Activated naive CD8-positive, alpha-beta T cell treated with anti-CD3 and anti-CD28 coated beads for 36 hours (primary cell): Measurements from ENCODE around the gene DUSP5. TPM values are rescaled to one million over a fixed set of nuclear protein-coding genes. Genes with fewer than 3 reads are reported as not detected.
A peak's percentile ranks its signal among the peaks of the same experiment; 100 is the strongest.
"Not testable (repeated sequence)": the region's sequence is repeated elsewhere in the genome, so short reads cannot be mapped to it uniquely, and the experiment has no call there.

Source experiments
- DNase-seq: peaks from one replicate; pipeline ENCODE4 v3.0.0; 2021
- H3K27ac Mint-ChIP-seq: one replicate; pipeline ENCODE4 v1.8.0; 2022; ENCODE audit warnings: mild to moderate bottlenecking, moderate library complexity, mixed read lengths
- H3K27me3 Mint-ChIP-seq: one replicate; pipeline ENCODE4 v1.8.0; 2022; ENCODE audit warnings: mild to moderate bottlenecking, mixed read lengths
- H3K36me3 Mint-ChIP-seq: one replicate; pipeline ENCODE4 v1.8.0; 2021; ENCODE audit warnings: mild to moderate bottlenecking, mixed read lengths
- H3K4me1 Mint-ChIP-seq: one replicate; pipeline ENCODE4 v1.8.0; 2021; ENCODE audit warnings: mixed read lengths
- H3K4me3 Mint-ChIP-seq: one replicate; pipeline ENCODE4 v1.8.0; 2022; ENCODE audit warnings: mild to moderate bottlenecking, moderate library complexity, mixed read lengths
- H3K9me3 Mint-ChIP-seq: one replicate; pipeline ENCODE4 v1.8.0; 2022; ENCODE audit warnings: mixed read lengths
- total RNA-seq, 2 experiments: library from RNA; stranded (reverse); gene quantifications; one replicate each; pipeline ENCODE4 v1.2.3, GENCODE V29; 2021

DUSP5 gene
- total RNA-seq, 2 experiments from 2014 or later: 30.1 to 31.4 TPM

DNA sequence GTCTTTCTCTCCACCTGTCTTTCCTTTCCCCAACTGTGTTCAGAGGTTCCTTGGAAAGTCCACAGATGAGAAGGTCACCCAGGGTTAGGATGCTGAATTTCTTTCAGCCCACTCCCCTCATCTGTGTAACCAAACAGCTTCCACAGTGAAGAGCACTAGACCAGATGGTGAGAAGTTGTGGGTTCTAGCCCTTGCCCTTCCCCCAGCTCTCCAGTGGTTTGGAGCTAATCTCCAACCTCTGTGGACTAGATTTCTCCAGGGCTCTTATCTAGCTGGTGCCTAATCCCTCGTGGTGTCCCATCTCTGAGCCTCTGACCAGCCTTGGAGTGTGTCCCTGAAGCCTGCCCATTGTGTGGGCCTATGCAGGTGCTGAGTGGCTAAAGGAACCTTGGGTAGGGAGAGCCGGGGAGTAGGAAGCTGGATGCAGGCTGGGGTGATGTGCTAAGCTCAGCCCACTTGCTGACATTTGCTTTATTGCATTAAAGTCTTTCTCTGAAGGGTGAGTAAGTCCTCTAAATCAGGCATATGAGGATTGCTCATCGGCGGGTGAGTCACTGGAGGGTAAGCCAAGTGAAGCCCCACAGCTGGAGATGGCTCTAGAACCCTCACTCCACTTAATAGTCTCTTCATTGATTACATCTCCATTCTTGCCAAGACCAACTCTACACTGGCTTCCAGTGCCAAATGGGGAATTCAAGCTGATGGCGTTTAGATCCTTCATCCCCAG lies 14.9 kb downstream of the DUSP5 start:
- peaks cover 31% of the 10 kb centered on the region for H3K4me1 Mint-ChIP-seq
- peaks cover 72% of the 10 kb centered on the region for H3K36me3 Mint-ChIP-seq
- no peak overlapping the region for H3K4me3 Mint-ChIP-seq

GRCh38 chr10:110513949-110514348 lies 16.2 kb downstream of the DUSP5 start:
- H3K27me3 Mint-ChIP-seq: no peaks in the 10 kb centered on the region
- H3K9me3 Mint-ChIP-seq: peaks cover 2% of the 10 kb centered on the region
- no peak overlapping the region for H3K4me3 Mint-ChIP-seq
- H3K27ac Mint-ChIP-seq: no peak overlapping the region
- peaks cover 60% of the 10 kb centered on the region for H3K36me3 Mint-ChIP-seq
- DNase-seq: no peak
- peaks cover 24% of the 10 kb centered on the region for H3K4me1 Mint-ChIP-seq

More for the DNA sequence above, 14.9 kb downstream of the DUSP5 start:
- Mint-ChIP-seq H3K27me3 (no peaks in the 10 kb centered on the region), H3K9me3 (peaks cover 2% of the 10 kb centered on the region), H3K27ac (peak overlapping the region; percentile 84)
- peak; percentile 58 for DNase-seq

DNA sequence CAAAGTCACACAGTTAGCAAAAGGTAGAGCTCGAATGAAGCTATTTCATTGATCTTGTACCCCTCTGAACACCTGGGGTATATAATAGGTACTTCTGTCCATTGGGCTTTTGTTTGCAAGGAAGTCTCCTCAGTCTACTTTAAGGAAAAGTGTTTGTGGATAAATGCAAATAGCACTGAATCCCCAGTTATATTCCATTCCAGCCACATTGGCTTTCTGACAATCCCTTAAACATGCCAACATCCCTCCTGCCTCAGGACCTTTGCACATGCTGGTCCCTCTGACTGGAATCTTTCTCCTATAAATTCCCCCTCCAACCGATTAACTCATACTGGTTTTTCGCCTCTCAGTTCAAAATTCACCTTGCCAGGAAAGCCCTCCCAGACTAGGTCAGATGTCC lies 17.1 kb downstream of the DUSP5 start:
- no peak for DNase-seq
- H3K4me1 Mint-ChIP-seq: peaks cover 23% of the 10 kb centered on the region
- no peaks in the 10 kb centered on the region for H3K27me3 Mint-ChIP-seq
- H3K27ac Mint-ChIP-seq: no peak overlapping the region
- H3K9me3 Mint-ChIP-seq: peaks cover 2% of the 10 kb centered on the region
- H3K4me3 Mint-ChIP-seq: no peak overlapping the region
- H3K36me3 Mint-ChIP-seq: peaks cover 54% of the 10 kb centered on the region

DNA sequence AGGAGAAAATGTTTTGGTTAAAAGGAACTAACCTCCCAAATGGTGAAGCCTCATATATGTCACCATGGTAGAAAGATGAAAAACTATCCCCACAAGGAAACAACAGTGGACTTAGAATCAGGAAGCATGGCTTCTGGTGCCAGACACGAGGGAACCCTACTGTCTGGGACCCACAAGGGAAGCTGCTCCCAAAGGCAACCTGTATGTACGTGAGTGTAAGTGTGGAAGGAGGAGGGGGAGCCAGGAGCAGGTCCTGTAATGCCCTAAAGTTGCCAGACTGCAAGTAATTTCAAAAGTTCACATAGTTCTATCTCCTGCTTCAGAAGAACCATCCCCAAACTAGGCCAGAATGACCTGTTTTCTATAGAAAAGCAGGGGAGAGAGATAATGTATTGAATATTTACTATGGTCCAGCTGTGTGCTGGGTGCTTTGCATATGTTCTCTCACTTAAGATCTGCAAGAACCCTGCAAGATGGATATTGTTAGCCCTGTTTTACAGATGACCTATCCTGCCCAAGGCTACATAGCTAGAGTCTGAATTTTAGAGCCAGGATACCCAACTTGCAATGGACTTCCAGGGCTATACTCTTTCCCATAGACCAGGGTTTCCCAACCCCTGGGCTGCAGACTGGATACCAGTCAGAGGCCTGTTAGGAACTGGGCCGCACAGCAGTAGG lies 19.2 kb downstream of the DUSP5 start:
- no peak overlapping the region for H3K27ac Mint-ChIP-seq
- H3K27me3 Mint-ChIP-seq: no peaks in the 10 kb centered on the region
- peaks cover 33% of the 10 kb centered on the region for H3K36me3 Mint-ChIP-seq

DNA sequence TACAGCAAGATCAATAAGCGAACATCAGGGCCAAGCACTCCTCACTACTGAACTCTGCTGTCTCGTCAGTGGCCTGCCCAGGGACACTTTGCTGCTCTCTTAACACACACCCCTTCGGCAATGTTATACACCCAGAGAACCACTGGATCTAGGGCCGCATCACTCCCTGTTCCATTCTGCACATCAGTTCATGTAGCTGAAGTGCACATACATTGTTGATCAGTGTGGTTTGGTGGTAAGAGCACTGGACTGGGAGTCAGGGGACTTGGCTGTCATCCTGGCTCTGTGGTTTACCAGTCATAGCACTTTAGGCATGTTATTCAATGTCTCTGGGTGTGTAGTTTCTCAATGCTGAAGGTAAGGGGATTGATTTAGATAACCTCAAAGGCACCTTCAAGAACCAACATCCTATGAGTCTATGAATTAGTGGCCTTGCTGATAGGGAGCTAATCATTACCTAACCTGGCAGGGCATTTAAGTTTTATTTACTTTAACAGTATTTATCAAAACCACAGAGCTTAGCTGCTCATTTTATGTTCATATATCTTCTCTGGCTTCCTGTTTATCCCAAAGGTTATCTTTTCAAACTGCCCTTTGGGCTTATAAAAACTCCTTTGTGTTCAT lies 24.8 kb downstream of the DUSP5 start:
- no peak for DNase-seq
- Mint-ChIP-seq H3K9me3 (no peaks in the 10 kb centered on the region), H3K4me1 (peaks cover 24% of the 10 kb centered on the region), H3K27me3 (no peaks in the 10 kb centered on the region), H3K27ac (no peak overlapping the region), H3K36me3 (no peaks in the 10 kb centered on the region), H3K4me3 (no peak overlapping the region)

More for the DNA sequence above, 19.2 kb downstream of the DUSP5 start:
- no peak for DNase-seq
- peaks cover 2% of the 10 kb centered on the region for H3K9me3 Mint-ChIP-seq
- no peak overlapping the region for H3K4me3 Mint-ChIP-seq
- peaks cover 13% of the 10 kb centered on the region for H3K4me1 Mint-ChIP-seq

GRCh38 chr10:110523736-110524135 lies 26.0 kb downstream of the DUSP5 start:
- Mint-ChIP-seq H3K9me3 (no peaks in the 10 kb centered on the region), H3K27me3 (no peaks in the 10 kb centered on the region), H3K4me3 (no peak overlapping the region), H3K27ac (no peak overlapping the region), H3K36me3 (no peaks in the 10 kb centered on the region), H3K4me1 (peaks cover 36% of the 10 kb centered on the region)
- no peak for DNase-seq

GRCh38 chr10:110524179-110524858 lies 26.6 kb downstream of the DUSP5 start:
- H3K4me3 Mint-ChIP-seq: no peak overlapping the region
- no peaks in the 10 kb centered on the region for H3K9me3 Mint-ChIP-seq
- peaks cover 42% of the 10 kb centered on the region for H3K4me1 Mint-ChIP-seq
- H3K27ac Mint-ChIP-seq: peak overlapping the region; percentile 7
- no peaks in the 10 kb centered on the region for H3K27me3 Mint-ChIP-seq
- no peaks in the 10 kb centered on the region for H3K36me3 Mint-ChIP-seq
- no peak for DNase-seq

DNA sequence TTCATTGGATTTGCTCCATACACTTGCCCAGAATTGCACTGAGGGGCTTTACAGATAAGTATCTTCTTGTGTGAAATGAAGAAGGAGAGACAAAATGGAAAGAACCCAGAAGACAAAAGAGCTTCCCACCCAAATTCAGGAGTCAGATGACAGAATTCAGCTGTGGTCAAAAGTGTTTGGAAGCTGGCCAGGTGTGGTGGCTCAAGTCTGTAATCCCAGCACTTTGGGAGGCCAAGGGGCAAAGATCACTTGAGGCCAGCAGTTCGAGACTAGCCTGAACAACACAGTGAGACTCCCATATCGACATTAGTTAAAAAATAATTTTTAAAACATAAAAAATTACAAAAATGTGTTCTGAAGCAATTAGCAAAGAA lies 27.1 kb downstream of the DUSP5 start:
- DNase-seq: no peak
- H3K4me1 Mint-ChIP-seq: peaks cover 47% of the 10 kb centered on the region
- no peaks in the 10 kb centered on the region for H3K27me3 Mint-ChIP-seq
- H3K9me3 Mint-ChIP-seq: no peaks in the 10 kb centered on the region
- no peak overlapping the region for H3K4me3 Mint-ChIP-seq
- H3K27ac Mint-ChIP-seq: peak overlapping the region; percentile 7
- no peaks in the 10 kb centered on the region for H3K36me3 Mint-ChIP-seq

DNA sequence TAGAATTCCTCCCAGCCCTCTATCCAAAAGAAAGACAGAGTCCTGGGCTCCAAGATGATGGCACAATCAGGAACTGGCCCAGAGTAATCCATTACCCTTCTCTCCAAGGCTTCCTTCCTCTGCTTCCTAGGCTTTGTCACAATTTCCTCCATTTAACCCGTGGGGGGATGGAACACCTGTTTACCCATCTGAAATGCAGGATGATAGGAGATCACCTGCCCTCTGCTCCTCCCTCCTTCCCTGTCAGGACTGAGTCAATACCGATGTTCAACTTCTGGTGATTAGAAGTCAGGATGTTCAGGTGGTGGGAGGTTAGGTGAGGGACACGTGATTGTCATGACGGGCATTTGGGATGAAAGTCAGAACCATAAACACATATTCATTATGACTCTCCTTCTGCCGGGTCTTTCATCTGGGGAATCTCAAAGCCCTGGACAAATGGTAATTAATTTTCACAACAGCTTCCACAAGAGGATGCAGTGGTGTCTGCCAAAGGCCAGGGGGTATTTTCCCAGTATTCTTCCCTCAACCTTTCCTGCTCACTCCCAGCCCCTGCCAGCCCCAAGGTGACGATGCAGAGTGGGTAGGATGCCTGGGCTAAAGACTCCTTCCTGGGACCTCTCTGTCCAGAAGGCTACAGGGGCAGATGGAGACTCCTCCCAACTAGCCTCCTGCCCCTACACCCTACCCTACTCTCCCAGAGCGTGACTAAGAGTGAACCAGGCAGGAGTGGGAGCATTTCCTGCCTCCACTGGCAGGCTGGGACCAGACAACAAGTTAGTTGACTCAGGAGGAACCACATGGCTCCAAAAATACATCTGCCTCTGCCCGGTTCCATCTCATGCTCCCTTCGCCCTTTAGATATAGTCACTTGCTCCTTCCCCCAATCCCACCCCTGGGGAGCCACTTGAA lies 27.9 kb downstream of the DUSP5 start:
- peaks cover 3% of the 10 kb centered on the region for H3K27me3 Mint-ChIP-seq
- H3K4me1 Mint-ChIP-seq: peaks cover 53% of the 10 kb centered on the region
- no peaks in the 10 kb centered on the region for H3K36me3 Mint-ChIP-seq
- H3K4me3 Mint-ChIP-seq: no peak overlapping the region
- no peaks in the 10 kb centered on the region for H3K9me3 Mint-ChIP-seq
- no peak for DNase-seq
- H3K27ac Mint-ChIP-seq: no peak overlapping the region

GRCh38 chr10:110527731-110528171 lies 30.0 kb downstream of the DUSP5 start:
- peak overlapping the region; percentile 91 for H3K27ac Mint-ChIP-seq
- no peaks in the 10 kb centered on the region for H3K9me3 Mint-ChIP-seq
- H3K4me3 Mint-ChIP-seq: no peak overlapping the region
- H3K27me3 Mint-ChIP-seq: peaks cover 7% of the 10 kb centered on the region
- DNase-seq: no peak
- peaks cover 51% of the 10 kb centered on the region for H3K4me1 Mint-ChIP-seq
- no peaks in the 10 kb centered on the region for H3K36me3 Mint-ChIP-seq

DNA sequence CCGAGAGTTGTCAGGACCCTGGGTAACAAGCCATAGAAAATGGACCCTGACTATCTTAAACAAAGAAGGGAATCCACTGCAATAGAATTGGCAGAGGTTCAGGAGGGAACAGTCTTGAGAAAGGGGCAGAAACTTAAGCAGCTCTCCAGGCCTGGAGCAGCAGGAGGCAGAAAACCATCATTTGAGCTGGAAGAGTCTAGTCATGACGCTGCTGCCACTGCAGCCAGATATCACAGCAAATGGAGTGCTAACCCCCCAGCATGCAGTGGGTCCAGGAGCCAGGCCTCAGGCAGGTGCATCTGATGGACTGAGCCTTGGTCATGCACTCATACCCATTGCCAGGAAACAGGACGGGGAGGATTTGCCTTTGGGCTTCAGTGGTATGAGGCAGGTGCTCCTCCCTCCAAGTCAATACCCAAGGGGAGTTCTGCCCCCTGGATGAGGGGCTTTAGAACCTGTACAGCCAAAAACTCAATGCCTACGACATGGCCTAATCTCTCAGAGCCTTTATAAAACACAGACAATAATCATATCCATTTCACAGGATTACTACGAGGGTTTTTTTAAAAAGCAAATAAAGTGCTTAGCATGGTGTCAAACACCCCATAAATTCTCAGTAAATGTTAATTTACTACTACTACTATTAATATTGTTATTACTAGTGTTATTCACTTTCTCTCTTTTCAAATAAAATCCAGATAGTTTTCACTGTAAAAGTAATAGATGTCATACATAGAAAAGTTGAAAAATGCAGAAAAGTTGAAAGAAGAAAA lies 30.7 kb downstream of the DUSP5 start:
- no peaks in the 10 kb centered on the region for H3K36me3 Mint-ChIP-seq
- peaks cover 54% of the 10 kb centered on the region for H3K4me1 Mint-ChIP-seq
- no peak for DNase-seq
- peak overlapping the region; percentile 55 for H3K4me3 Mint-ChIP-seq
- peaks cover 7% of the 10 kb centered on the region for H3K27me3 Mint-ChIP-seq
- no peaks in the 10 kb centered on the region for H3K9me3 Mint-ChIP-seq
- H3K27ac Mint-ChIP-seq: peak overlapping the region; percentile 91

DNA sequence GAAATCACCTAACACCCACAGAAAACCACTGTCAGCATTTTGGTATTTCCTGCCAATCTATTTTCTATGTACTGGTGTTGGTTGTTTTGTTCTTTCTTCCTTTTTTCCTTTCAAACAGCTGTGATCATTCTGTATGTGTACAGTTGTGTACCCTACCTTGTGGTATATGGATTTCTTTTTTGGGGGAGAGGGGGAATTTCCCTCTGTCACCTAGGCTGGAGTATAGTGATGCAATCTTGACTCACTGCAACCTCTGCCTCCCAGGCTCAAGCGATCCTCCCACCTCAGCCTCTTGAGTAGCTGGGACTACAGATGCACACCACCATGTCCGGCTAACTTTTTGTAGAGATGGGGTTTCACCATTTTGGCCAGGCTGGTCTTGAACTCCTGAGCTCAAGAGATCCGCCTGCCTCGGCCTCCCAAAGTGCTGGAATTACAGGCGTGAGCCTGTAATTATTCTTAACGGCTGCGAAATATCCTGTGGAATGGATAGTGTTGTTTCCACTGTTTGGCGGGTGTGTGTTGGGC lies 31.4 kb downstream of the DUSP5 start:
- peaks cover 53% of the 10 kb centered on the region for H3K4me1 Mint-ChIP-seq
- not testable (repeated sequence) for H3K36me3 Mint-ChIP-seq, H3K27me3 Mint-ChIP-seq, H3K9me3 Mint-ChIP-seq
- peak; percentile 57 for DNase-seq
- H3K27ac Mint-ChIP-seq: peak overlapping the region; percentile 91
- peak overlapping the region; percentile 55 for H3K4me3 Mint-ChIP-seq

DNA sequence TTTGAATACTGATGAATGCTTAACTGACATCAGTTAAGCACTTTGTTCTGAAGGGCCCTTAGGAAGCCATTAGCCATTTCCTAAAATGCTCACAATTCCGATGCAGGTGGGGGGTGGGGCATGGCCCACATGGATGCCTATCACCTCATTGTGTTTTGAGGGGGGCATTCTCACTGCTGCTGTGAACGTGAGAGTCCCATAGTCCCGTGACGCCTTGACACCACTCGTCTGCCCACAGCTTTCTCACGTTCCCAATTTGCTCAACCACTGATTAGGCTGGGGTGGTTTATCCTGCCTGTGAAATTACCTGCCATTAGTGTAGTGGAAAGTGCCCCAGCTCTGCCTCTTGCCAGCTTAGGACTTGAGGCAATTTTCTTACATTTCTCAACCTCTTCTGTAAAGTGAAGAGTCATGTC lies 31.9 kb downstream of the DUSP5 start:
- H3K4me3 Mint-ChIP-seq: no peak overlapping the region
- H3K27ac Mint-ChIP-seq: peak overlapping the region; percentile 91
- H3K36me3 Mint-ChIP-seq: no peaks in the 10 kb centered on the region
- H3K27me3 Mint-ChIP-seq: peaks cover 7% of the 10 kb centered on the region
- H3K4me1 Mint-ChIP-seq: peaks cover 51% of the 10 kb centered on the region
- DNase-seq: peak; percentile 22
- H3K9me3 Mint-ChIP-seq: no peaks in the 10 kb centered on the region
